GM10847 (cell line): ENCODE data around the gene BRD4.

ENCODE experiments used
- POLR2A ChIP-seq: IDR thresholded peaks from 2 replicates; pipeline ENCODE4 v1.6.1; 2011; ENCODE audit not compliant: insufficient read length; ENCODE audit errors: extremely low read depth

BRD4 gene

DNA sequence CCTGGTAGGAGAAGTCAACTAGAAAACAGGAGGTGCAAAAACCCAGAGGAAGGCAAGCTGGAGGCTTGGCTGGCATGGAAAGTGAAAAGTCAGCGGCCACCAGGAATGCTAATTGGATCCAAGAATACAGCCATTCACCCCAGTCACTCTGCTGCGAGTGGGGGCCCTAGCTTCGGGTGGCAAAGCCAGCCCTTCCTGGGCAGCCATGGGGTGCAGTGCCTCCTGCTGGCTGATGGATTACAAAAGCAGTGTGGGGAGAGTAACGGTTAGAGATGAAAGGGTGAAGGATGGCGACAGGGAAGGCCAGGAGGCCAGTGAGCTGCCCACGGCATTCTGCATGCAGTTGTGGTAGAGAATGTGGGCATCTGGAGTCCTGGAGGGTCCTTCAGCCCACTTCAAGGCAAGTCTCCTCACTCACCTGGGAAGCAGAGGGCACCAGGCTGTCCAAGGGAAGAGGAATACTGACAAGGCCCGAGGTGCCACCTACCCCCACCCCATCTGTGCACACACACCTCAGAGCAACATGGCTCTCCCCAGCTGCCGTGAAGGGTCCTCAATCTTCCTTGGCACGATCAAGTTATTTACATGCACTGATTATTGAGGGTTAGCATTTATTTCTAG, 79.8 kb downstream of the BRD4 start:
- TF ChIP-seq POLR2A: no peak

DNA sequence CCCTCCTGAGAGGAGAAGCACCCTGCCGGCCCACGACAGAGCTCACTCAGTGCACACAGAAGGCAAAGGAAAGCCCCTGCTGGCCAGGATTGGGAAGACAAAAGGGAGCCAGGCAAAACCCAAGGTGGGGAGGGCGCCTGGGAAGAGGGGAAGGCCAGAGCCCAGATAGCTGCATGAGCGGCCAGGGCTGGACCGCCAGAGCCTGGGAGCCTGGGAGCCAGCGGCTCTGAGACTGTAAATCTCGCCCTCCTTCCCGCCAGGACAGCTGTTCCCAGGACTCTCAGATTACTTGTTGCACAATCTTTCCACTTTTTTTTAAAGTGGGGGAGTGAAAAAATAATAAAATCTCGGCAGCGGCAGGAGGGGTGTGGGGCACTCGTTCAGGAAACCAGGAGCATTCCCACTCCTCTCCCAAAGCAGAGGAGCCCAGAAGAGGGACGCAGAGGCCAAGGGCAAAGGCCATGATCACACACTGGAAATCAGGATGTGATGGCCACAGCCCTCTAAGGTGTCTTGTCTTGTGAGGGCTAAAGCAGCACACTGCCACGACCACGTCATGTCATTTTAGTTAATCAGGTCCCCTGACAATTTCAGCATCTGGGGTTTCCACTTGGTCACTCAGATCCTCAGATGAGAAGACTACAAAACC, 80.5 kb downstream of the BRD4 start:
- no peak for TF ChIP-seq POLR2A

DNA sequence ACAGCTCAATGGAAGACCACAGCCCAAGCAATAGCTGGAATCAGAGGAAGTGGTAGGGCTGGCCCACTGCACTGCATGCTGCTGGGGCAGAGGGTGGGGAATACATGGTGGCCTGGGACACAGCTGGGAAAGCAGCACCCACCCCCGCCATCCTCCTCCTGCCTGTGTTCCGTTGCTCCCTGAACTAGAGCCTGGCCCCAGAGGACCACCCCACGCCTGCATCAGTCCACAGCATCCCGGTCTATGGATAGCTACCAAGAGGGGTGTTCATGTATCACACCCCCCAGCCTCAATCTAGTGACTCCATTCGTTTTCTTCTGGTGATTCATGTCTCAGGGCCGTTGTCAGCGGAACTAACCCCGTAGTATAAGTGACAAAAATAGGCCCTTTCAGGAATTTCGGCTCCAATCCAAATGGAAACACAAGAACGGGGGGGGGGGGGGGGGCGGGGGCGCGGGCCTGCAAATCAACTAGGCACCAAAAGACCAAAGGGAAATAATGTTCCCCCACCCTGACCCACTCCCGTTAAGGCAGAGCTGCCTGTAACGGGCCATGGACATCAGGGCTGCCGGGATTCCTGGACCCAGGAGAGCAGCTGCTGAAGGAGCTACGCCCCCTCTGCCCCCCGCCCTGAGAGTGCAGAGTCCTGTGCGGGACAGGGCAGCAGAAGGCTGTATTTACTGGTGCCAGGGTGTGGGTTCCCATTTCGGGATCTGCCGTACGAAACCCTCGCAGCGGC, 81.2 kb downstream of the BRD4 start:
- no peak for TF ChIP-seq POLR2A

DNA sequence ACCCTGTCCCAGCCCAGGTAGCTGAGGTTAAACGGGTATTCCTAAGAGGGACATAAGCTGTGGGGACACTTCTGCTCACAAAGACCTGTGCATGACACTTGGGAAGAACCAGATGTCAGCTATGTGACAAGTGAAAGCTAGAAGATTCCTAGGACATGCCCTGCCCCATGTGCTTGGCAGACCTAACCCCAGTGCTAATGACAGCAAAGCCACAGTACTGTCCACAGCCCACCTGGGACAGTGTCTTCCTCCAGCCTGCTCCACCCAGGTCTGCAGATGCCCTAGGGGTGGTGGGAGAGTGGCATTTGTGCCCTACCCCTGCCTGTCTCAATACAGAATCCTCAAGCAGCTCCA, 81.7 kb downstream of the BRD4 start:
- TF ChIP-seq POLR2A: no peak

DNA sequence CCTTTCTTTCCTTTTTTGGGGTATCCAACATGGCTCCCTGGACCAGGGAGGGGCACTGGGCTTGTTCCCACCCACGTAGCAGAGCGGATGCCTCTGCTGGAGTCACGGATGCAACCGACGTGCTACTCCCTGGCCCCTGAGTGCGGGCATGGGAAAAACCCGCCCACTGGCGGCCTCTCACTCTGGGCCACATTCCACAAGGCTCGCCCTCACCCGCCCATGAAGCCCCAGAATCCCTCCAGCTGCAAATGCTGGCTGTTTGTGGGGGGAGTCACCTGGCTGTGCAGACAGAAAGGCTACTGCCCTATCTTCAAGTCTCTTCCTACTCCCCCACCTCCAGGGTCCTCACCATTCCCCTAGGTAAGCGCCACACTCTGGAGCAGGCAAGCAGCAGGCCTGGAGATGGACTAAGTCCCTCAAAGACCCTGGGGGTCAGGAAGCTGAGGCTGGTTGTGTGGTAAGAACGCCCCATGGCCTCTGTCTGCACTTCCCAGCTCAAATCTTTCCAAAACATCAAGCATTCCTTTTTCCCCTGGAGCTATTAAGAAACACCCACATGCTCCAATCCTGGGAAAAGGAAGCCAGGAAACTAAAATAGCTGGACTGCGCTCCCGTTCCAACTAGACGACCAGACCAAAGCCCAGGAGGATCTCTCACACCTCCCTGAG, 82.2 kb downstream of the BRD4 start:
- TF ChIP-seq POLR2A: no peak

DNA sequence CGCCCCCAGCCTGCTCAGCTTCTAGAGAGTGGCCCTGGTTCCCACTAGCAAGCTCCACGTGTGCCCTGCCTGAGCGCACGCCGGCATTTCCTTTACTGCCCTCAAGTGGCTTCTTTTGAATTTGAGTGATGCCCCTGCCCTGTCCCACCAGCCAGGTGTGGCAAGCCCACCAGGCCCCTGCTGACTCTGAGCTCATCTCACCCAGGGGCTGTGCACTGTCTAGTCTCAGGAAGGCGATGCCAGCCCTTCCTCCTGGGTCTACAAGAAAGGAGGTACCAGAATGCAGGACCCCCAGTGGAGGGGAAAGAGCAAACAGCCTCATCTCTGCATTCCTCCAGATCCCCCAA, 82.8 kb downstream of the BRD4 start:
- no peak for TF ChIP-seq POLR2A

DNA sequence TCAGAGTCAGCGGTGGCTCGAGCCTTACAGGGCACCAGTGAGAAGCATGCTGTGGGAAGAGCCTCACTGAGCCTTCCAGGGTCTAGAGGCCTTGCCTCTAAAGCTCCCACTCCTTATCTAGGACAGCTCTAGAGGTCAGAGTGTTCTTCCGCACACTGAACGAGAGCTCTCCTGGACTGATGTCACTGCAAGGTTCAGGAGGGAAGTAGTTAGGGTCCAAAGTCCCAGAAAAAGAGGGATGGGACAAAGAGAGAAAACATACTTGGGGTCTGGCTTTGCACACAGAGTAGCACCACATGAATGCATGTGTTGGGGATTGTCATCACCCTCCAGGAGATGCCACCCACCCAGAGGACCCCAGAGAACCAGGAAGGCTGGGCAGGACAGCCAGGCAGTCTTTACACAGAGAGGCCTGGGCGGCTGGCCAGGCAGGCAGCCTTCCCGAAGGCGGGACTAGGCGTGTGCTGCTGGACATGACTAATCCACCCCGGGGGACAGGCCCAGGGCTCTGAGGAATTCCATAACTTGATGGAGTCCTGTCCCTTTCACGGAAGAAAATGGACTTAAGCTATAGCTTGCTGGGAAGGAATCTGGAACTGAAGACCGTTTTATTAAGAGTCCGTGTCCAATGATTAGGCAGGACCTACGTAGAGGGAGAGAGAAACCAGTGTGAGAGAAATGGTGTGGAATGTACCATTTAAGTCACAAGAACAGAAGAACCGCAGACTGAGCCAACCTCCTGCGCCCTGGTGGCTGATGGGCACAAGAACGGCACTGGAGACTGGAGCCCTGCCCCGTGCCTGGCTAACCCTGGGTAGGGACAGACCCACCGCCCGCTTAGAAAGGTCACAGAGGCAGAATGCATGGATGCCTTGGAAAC, 83.5 kb downstream of the BRD4 start:
- TF ChIP-seq POLR2A: no peak

DNA sequence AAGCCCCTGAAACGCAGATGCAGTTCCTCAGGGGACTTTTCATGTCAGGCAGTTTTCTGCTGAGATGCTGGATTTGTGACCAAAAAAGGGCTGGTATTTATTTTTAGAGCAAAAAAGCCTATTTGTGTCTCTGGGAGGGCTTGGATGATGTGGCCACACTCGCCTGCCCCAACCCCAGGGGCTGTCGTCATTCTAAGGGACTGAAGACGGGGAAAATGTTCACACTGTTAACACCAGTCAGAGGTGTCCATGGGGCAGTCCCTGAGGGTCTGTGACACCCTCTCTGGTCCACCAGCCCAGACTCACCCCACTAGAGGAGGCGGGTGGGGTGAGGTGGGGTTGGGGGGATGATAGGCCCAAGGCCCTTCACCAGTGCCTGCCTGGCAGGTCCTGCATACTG, 84.2 kb downstream of the BRD4 start:
- TF ChIP-seq POLR2A: no peak

DNA sequence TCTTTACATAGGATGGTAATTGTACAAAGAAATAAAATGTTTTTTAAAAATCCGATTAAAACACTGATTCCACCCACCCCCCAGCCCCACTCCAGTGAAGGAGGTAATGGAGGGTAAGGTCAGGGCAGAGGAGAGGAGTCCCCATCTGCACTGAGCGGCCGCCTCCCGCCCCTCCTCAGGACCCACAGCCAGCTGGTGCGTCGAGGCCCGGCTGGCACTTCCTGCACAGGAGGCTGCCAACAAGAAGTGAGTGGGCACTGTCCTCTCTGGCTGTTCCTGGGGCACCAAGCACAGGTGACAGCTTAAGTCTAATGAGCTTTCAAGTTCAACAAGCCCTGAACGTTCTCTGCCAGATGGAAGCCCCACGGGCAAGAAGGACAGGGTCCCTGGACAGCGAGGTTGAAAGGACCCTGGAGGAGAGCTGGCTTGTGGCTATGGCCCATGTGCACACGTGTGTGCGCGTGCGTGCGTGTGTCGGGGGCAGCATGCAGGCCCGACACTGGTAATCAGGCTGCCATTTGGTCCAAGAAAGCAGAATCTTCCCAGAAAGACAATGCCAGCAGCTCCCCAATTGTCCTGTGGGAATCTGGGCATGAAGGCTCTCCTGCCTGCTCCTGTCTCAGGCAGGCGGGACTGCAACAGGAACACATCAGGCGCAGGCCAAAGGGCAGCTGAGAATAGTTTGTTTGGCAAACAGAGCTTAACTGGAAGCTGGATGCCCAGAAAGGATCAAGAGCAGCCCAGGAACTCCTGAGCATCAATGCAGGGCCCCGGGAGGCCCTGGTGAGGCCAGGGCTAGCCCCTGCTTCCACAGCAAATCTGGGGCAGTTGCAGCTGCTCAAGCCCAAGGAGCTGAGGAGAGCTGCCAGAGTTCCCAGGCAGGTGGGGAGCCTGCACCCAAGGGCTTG, 85.0 kb downstream of the BRD4 start:
- no peak for TF ChIP-seq POLR2A

DNA sequence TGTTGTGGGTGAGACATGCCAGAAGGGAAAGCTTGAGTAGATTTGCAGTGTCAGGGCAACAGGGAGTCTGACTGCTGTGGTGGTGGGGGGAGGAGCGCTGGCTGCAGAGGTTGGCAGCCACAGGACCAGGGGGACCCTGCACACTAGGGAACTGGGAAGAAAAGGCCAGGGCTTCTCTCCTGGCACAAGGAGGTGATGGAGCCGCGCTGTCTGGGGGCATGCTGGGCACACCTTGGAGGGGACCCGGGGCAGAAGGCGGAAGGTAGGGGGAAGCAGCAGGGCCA, 86.2 kb downstream of the BRD4 start:
- no peak for TF ChIP-seq POLR2A

DNA sequence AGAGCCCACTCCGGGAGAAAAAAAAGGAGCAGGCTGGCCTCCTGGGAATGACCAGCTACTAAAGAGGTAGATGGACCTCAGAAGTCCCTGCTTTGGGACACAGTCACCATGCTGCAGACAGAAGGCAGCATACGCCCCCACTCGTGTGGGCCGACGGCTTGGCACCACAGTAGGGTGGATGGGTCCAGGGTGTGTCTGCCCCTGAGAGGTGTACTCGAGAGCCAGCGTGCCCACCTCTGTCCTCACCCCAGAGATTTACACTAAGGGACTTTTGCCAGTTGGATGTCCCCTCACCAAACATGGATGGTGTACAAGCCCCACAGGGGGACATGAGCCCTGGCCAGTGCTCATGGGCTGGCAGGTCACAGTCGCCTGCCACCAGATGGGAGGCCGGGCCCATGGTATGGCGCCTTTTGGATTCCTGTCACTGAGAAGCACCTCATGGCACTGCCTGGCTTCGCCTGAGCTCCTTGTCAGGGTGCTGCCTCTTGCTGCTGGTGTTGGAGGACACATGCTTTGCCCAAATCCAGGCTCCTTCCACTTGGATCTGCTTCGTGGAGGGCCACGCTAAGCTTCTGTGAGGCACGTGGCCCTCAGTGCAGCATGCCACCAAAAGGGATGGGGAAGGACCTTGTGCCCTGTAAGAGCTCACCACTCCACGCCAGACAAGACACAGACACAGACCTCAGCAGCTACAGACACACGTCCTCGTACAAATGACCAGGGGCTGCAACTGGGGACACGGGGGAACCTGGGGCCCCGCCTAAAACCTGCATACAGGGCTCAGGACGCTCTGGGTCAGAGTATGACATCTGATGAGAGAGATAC, 86.8 kb downstream of the BRD4 start:
- no peak for TF ChIP-seq POLR2A

DNA sequence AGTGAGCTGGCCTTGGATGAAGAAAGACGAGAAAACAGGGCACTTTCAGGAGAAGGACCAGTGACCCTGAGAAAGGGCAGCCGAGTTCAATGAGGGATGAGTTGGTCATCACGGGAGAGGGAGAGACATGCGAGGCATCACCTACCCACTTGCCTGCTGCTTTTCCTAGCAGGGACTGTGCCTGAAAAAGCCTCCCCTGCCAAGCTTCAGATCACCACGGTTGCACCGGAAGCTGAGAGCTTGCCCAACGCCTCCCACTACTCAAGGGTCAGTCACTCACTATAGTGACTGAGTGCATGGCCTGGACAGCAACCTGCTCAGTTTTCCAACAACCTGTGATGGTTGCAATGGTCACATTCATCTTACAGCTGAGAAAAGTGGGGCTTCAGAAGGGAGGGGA, 87.5 kb downstream of the BRD4 start:
- no peak for TF ChIP-seq POLR2A

DNA sequence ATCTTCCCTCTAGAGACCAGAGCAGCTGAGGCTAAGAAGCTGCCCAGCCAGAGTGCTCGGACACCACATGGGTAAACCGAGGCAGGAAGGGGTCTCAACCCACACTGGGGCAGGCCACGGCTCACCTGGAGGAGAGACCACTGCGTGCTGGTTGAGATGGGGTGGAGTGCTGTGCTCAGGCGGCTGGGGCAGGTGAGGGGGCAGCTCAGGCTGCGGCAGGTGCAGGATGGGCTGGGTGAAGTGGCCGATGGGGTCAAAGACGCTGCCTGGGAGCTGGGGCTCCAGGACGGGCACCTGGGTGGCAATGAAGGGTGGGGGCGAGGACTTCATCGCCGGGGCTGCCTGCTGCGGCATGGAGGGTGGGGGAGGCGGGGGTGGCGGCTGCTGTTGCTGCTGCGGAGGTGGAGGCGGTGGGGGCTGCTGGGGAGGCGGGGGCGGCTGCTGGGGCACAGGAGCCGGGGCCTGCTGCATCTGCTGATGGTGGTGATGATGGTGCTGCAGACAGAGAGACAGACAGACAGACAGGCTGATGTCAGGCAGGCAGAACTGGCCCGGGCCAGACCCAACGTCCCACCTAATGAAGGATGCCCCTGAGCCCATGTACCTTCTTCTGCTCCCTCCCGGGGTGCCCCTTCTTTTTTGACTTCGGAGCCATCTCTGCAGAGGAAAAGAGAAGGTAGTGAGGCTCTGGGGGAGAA, 88.1 kb downstream of the BRD4 start:
- no peak for TF ChIP-seq POLR2A

DNA sequence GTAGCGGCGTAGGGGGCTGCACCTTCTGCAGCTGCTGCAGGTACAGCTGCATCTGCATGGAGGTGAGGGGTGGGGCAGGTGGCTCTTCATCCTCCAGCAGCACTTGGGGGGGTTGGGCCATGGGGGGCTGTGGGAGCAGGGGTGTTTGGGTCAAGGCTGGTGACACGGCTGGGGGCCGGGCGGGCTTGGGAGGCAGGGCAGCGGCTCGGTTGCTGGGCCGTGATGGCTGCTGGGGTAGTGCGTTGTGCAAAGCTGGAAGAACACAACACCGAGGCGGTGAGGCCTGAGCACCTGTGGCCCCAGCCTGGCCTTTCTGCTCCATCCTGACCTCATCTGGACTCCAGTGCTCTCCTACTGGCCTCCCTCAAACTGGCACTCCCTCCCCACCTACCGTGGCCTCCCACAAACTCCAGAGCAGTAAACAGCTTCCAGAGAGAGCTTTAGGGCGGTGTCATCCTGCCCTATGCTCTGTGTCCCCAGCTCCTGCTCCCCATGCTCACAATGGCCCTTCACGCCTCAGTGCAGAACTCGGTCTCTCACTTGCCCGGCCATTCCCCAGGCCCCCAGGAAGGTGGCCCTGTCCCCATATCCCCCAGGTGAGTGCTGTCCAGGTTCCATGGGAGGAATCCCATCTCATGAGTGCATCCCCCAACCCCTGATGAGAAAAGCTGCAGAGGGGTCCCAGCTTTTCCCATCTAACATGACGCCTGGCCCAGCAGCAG, 88.9 kb downstream of the BRD4 start:
- no peak for TF ChIP-seq POLR2A
